DND-41 (cell line): ENCODE data around the gene MET.
"Not testable (repeated sequence)": the region's sequence is repeated elsewhere in the genome, so short reads cannot be mapped to it uniquely, and the experiment has no call there.

Experiments used
- ATAC-seq: fragments of 200-7000 bp; cut with Tn5 transposase; 3 replicates; pipeline ENCODE4 v1.9.1; 2021; ENCODE audit warnings: low read depth; ENCODE audit not compliant: insufficient read depth
- DNase-seq: peaks from one replicate; pipeline ENCODE4 v3.0.0-alpha.2; 2020
- H2AFZ ChIP-seq: 2 replicates; pipeline ENCODE4 v1.6.0; 2012; ENCODE audit warnings: low read depth, low read length
- H3K27ac ChIP-seq: 2 replicates; pipeline ENCODE4 v1.5.1; 2012; ENCODE audit warnings: low read length, inconsistent platforms
- H3K27me3 ChIP-seq: fragments of 200-600 bp; sonication (generic); 2 replicates; pipeline ENCODE4 v1.6.0; 2012; ENCODE audit warnings: low read length, mild to moderate bottlenecking, inconsistent platforms; ENCODE audit not compliant: insufficient read depth, poor library complexity
- H3K36me3 ChIP-seq: 2 replicates; pipeline ENCODE4 v1.5.1; 2012; ENCODE audit warnings: low read length, inconsistent platforms; ENCODE audit not compliant: insufficient read depth
- H3K4me1 ChIP-seq: 2 replicates; pipeline ENCODE4 v1.5.1; 2012; ENCODE audit warnings: mild to moderate bottlenecking, low read length; ENCODE audit not compliant: insufficient read depth
- H3K4me2 ChIP-seq: 2 replicates; pipeline ENCODE4 v1.6.0; 2012; ENCODE audit warnings: mild to moderate bottlenecking, moderate library complexity, low read length, inconsistent platforms; ENCODE audit not compliant: insufficient read depth
- H3K4me3 ChIP-seq, 2 experiments: fragments of 200-600 bp in 1 of 2; shearing (Covaris generic) in 1 of 2; 2 replicates each; pipeline ENCODE4 v1.5.1; 2012 to 2016; ENCODE audit warnings: inconsistent platforms in 2 of 2, low read length in 2 of 2, mild to moderate bottlenecking in 2 of 2, low read depth in 1 of 2, moderate library complexity in 1 of 2
- H3K79me2 ChIP-seq: 2 replicates; pipeline ENCODE4 v1.6.0; 2012; ENCODE audit warnings: low read length, inconsistent platforms; ENCODE audit not compliant: insufficient read depth
- H3K9ac ChIP-seq: 2 replicates; pipeline ENCODE4 v1.6.0; 2012; ENCODE audit warnings: low read depth, mild to moderate bottlenecking, inconsistent platforms, low read length, moderate library complexity
- H3K9me3 ChIP-seq: 2 replicates; pipeline ENCODE4 v1.5.1; 2012; ENCODE audit warnings: low read length, moderate library complexity, mild to moderate bottlenecking, inconsistent platforms; ENCODE audit not compliant: insufficient read depth, severe bottlenecking
- H4K20me1 ChIP-seq: 2 replicates; pipeline ENCODE4 v1.6.0; 2012; ENCODE audit warnings: low read length; ENCODE audit not compliant: insufficient read depth
- EZH2 ChIP-seq: IDR thresholded peaks from 3 replicates; pipeline ENCODE4 v1.6.1; 2012; ENCODE audit warnings: borderline replicate concordance, low read depth, mild to moderate bottlenecking, moderate library complexity, low read length, inconsistent platforms; ENCODE audit not compliant: severe bottlenecking
- TF ChIP-seq, protein P1 (sequence below): IDR thresholded peaks from 2 replicates; pipeline ENCODE4 v1.5.1; 2012; ENCODE audit warnings: borderline replicate concordance, low read length, moderate library complexity, mild to moderate bottlenecking; ENCODE audit not compliant: poor library complexity, severe bottlenecking; ENCODE audit errors: extremely low read depth

The MET gene

GRCh38 chr7:116641551-116642153 lies 30.3 kb upstream of the MET start:
- H2AFZ ChIP-seq = no peak overlapping the region
- H3K27ac ChIP-seq = no peak overlapping the region
- H3K79me2 ChIP-seq = no peaks in the 10 kb centered on the region
- peaks cover 3% of the 10 kb centered on the region for H3K27me3 ChIP-seq
- no peaks in the 10 kb centered on the region for H3K4me1 ChIP-seq
- no peaks in the 10 kb centered on the region for H3K9me3 ChIP-seq
- no peaks in the 10 kb centered on the region for H3K36me3 ChIP-seq
- no peak overlapping the region for H3K4me3 ChIP-seq
- H4K20me1 ChIP-seq = no peaks in the 10 kb centered on the region
- ATAC-seq = no peak
- no peak overlapping the region for H3K4me2 ChIP-seq
- no peak overlapping the region for H3K9ac ChIP-seq
- DNase-seq = no peak
- TF ChIP-seq EZH2 = no peak
- TF ChIP-seq, protein P1, sequence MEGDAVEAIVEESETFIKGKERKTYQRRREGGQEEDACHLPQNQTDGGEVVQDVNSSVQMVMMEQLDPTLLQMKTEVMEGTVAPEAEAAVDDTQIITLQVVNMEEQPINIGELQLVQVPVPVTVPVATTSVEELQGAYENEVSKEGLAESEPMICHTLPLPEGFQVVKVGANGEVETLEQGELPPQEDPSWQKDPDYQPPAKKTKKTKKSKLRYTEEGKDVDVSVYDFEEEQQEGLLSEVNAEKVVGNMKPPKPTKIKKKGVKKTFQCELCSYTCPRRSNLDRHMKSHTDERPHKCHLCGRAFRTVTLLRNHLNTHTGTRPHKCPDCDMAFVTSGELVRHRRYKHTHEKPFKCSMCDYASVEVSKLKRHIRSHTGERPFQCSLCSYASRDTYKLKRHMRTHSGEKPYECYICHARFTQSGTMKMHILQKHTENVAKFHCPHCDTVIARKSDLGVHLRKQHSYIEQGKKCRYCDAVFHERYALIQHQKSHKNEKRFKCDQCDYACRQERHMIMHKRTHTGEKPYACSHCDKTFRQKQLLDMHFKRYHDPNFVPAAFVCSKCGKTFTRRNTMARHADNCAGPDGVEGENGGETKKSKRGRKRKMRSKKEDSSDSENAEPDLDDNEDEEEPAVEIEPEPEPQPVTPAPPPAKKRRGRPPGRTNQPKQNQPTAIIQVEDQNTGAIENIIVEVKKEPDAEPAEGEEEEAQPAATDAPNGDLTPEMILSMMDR = no peak

- not testable (repeated sequence) for ATAC-seq, DNase-seq, H3K27ac ChIP-seq, H3K9me3 ChIP-seq, H3K27me3 ChIP-seq, H3K4me1 ChIP-seq, H3K4me3 ChIP-seq, H3K4me2 ChIP-seq, H4K20me1 ChIP-seq, H2AFZ ChIP-seq, H3K36me3 ChIP-seq, H3K9ac ChIP-seq, H3K79me2 ChIP-seq
These were observed 28.8 kb upstream of the MET start for GRCh38 chr7:116643148-116643547.

DNA sequence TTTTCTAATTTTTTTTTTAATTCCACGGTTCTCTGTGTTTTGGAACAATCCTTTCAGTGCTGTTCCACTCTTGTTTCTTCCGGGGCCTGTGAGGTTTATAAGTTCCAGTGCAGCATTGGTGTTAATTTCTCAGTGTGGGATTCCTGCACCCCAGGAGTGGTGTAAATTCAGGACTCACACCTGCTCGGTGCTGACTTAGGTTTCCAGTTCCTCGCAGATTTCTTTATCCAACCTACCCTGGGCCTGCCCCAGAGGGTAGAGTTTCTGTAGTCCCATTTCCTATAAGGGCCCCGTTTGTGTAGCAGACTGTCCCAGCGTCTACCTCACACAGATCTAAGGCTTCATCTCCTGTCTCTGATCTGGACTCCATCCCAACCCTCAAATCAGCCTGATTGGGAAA lies 27.4 kb upstream of the MET start:
- Histone ChIP-seq H2AFZ (no peak overlapping the region), H3K4me3 (no peak overlapping the region), H3K27me3 (peaks cover 3% of the 10 kb centered on the region), H3K36me3 (no peaks in the 10 kb centered on the region), H3K79me2 (no peaks in the 10 kb centered on the region), H3K9ac (no peak overlapping the region), H3K9me3 (no peaks in the 10 kb centered on the region), H3K4me1 (no peaks in the 10 kb centered on the region), H3K27ac (no peak overlapping the region), H3K4me2 (no peak overlapping the region), H4K20me1 (no peaks in the 10 kb centered on the region)
- TF ChIP-seq EZH2 = no peak
- TF ChIP-seq, protein P1 = no peak
- ATAC-seq (no peak), DNase-seq (no peak)

DNA sequence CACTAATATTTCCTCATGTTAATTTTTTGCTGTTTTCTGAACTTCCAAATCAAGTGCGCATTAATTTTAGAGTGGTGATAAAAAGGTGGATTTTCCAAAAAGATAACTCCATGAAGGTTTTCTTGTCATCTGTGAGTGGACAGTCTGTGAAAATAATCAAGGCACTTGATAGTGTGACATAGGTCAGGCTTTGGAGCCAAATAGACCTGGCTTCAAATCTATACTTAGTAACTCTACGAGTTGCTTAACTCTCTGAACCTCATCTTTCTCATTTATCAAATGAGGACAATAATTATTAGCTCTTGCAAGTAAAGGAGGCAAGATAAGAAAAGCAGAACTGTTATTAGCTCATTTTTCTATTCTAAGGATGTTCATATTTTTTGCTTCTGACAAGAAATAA lies 24.7 kb upstream of the MET start:
- H3K4me3 ChIP-seq = no peak overlapping the region
- no peaks in the 10 kb centered on the region for H3K4me1 ChIP-seq
- ATAC-seq = no peak
- H2AFZ ChIP-seq = no peak overlapping the region
- no peak overlapping the region for H3K4me2 ChIP-seq
- no peak overlapping the region for H3K27ac ChIP-seq
- H3K9ac ChIP-seq = no peak overlapping the region
- no peak for DNase-seq
- no peak for TF ChIP-seq EZH2
- TF ChIP-seq, protein P1 = no peak
- no peaks in the 10 kb centered on the region for H4K20me1 ChIP-seq
- H3K79me2 ChIP-seq = no peaks in the 10 kb centered on the region
- no peaks in the 10 kb centered on the region for H3K36me3 ChIP-seq
- H3K27me3 ChIP-seq = peaks cover 3% of the 10 kb centered on the region
- H3K9me3 ChIP-seq = no peaks in the 10 kb centered on the region
